AG08395 (cell line): ENCODE measurements around the gene VASH1.

Experiments used
- DNase-seq: peaks from one replicate; pipeline ENCODE4 v3.0.0; 2012; ENCODE audit warnings: mixed read lengths, low spot score

The VASH1 gene

DNA sequence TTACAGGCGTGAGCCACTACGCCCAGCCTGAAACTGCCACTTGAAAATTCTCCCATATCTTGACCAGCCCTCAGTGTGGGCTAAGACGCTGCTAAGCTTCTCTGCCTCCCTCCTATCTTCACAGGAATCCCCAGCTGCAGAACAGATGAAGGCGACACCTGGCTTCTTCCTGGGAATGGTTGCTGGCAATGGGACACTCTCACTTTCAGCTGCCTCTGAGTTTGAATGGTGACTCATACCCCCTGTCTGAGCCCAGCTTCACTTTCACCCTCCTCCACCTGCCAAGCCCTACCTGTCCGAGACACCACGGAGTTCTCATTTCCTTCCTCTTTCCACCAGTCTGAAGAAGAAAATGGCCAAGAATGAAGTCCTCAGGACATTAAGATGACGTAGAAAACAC lies 18.3 kb upstream of the VASH1 start:
- no peak for DNase-seq

DNA sequence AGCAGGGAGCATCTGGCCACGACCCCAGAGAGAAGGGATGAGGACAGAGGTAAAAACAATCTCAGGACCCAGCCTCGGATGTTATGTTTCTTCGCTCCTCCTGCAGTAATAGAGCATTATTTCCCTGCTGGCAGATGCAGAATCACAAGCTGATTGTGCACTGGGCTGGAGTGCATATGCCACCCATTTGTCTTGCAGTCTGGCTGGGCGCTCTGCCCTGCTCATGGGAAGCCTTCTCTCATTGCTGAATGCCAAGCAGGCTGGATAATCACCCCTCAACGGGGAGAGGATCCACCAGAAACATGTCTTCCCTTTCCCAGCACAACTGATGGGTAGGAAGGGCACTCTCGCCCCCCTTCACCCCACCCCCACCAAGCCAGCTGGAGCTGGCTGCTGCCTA lies 8.5 kb upstream of the VASH1 start:
- no peak for DNase-seq

DNA sequence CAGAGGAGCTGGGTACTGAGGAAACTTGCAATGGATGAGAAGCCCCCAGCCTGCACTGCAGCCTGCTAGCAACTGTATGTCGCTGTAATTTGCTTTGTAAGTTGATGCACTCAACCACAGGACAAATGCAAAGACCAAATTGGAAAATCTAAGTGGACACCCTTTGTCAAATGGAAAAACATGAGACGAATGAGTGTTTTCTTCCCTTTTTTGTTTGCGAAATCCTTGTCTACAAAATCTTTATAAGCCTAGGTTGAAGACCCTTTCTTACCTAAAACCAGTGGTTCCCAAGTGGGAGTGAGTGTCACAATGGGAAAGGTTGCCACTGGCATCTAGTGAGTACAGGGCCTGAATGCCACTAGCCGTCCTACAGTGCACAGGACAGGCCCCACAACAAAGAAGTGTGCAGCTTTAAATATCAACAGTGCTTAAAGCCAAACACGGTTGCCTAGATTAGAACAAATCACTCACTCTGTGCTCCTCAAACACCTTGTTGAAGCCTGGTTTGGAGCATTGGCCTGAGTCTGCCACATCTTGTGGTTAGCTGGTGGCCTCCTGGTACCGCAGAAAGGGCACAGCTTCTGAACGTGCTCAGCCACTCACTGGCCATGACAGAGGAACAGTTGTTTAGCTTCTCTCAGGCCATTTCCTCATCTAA lies 7.6 kb upstream of the VASH1 start:
- no peak for DNase-seq

DNA sequence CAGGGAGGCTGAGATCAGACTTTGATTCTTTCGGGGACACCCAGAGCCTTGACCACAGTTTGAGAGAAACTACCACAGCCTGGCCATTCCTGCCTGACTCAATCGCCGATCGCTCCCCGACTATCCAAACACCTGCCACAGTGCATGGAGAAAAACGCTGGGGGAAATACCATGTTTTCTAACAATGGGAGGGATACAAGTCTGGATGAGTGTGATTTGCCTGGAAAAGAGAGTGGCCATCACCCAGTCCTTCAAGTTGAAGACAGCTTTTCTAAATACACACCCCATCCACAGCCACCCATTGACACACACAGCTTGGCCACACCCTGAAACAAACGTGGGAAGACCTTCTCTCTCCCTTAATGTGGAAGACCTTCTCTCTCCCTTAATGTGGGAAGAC lies 6.7 kb upstream of the VASH1 start:
- no peak for DNase-seq

DNA sequence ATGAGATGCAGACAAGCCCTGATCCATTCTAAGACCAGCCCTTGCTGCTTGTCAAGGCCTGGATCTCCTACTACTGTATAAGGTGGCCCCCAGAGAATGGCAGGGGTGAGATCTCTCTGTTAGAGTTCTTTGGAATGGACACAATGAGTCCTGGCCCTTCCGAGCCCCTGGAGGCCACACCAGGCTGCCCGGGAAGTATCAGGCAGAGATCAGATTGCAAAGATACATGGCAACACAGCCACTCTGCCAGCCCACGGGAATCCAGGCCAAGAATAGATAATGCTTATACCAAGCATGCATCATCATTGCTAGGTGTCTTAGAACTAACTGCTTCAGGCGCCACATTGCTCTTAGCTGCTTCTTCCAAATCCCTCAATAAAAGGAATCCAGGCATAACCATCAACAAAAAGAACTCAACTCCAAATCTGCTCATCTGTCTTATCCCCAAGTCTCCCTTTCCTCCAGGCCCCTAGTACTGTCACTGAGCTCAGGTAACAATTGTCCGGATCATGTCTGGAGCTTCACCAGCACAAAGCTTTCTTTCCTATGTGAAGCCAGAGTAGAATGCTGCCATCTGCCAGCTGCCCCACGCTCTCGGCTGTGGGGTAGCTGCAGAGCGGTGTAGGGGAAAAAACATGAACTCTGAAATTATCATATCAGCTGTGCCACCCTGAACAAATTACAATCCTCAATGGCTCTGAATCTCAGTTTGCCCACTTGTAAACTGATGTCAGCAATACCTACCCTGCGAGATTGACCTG lies 5.5 kb upstream of the VASH1 start:
- DNase-seq: no peak

DNA sequence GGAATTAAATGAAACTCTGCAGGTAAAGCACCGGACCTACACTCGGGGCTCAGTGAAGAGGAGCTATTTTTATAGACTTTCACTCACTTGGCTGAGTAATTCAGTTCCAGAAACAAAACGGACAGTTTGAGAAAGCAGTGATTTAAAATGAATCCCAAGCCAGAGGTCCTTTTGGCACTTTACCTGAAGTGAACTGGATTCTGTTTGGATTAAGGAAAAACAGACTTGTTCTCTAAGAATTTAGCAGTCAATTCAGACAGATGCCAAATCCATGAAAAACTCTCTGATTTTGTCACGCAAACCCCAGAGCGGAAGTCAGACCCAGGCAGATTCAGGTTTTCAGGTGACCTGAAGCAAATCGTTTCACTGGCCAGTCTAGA lies 4.9 kb upstream of the VASH1 start:
- no peak for DNase-seq

DNA sequence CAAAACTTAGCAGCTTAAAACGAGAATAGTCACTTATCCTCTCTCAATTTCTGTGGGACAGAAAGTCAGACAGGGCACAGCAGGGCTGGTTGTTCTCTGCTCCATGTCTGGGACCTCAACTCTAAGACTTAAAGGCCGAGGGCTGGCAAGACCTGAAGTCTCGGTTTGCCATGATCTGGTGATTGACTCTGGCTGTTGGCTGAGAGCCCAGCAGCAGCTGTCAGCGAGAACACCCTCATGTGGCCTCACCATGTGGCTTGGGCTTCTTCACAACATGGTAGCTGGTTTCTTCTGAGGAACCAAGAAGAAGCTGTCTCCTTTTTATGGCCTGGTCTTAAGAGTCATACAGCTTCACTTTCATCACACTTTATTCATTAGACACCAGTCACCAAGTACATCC lies 1.7 kb upstream of the VASH1 start:
- no peak for DNase-seq

DNA sequence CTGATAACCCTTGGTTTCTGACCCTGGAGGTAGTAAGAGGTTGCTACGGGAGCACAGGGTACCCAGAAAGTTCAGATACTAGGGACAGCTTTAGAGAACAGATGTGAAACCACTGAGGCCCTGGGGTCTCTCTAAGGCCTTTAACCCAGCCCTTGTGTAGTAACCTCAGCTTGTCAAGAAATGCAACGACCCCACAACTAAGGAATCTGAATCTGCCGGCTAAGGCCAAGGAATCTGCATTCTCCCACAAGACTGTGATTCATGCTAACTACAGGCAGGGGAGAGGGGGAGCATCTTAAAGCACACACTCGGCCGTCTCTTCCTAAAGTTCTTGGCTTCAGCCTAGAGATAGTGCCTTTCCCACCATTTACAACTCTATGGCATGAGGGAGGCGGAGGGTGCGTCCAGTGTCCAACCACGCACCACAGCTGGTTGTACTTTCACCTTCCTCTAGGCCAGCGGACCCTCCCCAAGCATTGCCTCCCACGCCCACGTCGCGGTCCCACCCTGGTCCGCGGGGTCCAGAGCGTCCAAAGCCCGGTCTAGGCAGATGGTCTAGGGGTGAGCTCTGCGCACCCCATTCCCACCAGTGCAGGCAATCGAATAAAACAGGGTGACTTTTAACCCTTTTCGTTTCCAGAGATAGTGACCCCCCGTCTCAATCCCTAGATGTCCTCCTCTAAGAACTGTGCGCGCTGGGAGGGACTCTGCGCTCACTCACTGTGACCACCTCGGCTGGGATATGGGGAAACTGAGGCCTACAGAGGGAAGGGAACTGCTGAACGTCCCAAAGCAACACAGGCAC lies 735 bp upstream of the VASH1 start:
- DNase-seq: no peak

DNA sequence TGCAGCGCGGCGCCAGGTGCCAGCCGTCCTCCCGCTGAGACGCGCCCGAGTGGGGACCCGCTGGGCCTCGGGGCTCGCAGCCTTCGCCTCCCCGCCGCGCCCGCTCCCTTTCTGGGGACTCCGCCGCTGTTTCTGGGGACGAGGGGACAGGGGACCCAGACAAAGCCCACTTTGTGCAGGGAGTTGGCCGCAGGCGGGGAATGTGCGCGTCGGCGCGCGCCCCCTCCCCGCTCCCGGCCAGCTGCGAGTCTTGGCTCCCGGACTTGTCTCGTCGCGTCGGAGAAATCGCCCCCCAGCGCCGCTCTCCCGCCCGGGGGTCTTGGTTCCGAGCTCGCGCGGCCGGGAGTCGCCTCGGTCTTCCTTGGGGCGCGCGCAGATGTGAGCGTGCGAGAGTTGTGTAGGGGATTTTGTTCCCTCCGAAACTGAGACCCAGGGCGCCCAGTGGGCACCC lies 717 bp downstream of the VASH1 start:
- DNase-seq: no peak

DNA sequence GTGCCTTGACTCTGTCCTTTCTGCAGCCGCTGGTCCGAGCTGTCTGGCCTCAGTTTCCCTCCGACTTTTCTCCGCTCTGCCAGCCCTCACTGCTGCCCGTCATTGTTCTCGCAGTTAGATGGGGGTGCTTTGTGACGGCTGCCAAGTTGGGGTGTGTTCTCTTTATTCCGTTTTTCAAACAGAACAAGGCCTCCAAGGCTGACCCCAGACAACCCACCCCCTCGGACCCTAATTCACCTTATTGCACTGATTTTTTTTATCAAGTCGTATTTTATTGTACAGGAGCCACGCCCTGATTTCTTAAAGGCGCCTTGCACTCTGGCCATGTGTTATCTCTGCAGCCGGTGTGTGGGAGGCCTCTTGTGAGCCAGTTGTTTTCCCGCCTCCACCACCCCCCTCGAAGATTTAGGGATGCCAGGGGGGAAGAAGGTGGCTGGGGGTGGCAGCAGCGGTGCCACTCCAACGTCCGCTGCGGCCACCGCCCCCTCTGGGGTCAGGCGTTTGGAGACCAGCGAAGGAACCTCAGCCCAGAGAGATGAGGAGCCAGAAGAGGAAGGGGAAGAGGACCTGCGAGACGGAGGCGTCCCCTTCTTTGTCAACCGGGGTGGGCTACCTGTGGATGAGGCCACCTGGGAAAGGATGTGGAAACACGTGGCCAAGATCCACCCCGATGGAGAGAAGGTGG lies 1.3 kb downstream of the VASH1 start:
- no peak for DNase-seq

DNA sequence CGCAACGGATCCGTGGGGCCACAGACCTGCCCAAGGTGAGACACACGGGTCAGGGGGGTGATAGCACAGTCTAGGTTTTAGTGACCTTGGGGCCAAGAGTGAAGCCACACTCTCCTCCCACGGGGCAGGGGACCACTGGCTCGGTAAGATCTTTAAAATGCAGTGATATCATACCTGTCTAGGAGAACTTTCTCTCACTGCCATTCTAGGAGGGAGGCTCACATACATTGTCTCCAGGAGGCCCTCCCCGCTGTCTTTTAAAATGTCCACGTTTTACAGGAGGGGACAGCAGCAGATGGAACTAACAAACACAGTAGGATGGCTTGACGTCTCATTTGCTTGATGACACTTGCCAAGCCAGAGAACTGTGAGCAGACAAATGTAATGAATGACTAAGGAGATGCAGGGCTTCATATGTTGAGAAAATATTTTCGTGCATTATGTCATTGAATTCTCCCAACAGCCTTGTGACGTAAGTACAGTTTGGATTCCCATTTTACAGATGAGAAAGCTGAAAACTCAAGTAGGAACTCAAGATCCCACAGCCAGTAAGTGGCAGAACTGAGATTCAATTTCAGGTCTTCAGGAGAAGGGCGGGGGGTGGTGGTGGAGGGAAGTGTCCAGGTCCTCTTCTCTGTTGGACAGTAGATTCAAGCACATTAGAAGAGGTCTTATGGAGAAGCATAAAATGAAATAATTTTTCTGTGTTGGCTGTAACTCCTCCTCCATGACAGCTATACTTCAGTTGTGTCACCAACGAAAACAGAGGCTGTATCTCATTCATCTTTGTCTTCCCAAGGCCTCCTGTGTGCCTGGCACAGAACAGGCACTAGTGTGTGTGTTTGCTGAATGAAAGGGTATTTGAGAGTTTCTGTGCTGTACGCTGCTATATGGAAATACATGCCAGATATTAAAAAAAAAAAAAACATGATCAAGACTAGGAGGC lies 2.1 kb downstream of the VASH1 start:
- DNase-seq: no peak

DNA sequence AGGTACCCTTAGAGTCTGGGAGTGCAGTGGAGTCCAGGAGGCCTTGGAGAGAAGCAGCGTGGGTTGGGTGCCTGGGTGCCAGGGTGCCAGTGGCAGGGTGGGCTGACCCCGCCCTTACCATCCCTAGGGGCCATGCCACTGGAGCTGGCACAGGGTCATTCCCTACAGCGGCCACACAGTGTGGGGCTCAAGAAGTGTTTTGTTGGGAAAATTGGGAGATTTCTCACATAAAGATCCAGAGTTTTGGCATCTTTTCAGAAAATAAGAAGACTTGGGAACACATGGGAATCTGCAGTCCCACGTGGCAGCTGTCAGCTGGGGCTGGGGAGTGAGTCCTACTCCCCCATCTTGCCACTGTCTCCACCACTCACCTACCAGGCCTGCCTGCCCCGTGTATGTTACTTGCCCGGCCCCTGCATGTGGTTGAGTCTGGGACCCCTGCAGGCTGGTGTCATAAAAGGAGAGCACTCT lies 4.2 kb downstream of the VASH1 start:
- DNase-seq: no peak

DNA sequence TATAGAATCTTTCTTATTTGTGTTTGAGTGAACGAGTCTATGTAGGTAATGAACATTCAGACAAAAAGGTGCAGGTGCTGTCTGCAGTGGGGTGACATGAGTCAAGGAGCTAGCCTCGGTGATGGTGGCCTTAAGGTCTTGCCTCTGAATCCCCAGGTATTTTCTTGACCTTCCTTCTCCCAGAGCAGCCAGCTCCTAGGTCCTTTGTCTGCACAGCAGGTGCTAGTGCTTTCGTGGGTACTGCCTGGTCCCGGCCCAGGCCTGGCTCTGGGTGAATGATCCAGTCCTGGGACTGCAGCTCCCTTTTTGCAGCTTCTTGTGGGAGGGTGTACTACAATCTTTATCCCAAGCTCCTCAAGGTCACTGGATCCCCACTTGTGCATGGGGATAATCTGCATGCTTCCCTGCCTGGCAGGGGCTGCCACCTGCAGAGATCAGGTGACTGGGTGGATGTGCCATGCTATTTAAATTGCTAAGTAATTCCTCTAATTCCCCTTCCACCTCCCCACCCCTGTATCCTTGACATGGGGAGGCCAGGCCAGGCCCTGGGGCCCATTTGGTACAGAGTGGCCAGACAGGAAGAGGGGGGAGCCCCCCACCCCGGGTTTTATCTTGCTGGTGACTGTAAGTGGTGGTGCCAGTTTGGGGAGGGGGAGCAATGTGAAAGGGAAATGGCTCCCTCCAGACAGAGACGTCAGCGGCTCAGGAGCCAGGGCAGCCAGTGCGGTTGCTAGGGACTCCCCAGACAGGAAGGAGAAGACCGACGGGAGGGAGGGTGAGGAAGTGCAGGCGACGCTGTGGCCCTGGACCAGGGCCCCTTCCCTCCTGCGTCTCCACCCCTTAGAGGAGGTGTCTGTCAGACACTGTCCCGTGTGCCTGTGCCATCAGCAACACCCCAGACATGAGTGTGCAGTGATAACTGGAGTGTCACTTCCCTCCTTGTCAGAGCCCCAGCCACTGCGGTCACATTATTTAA lies 6.7 kb downstream of the VASH1 start:
- DNase-seq: no peak

DNA sequence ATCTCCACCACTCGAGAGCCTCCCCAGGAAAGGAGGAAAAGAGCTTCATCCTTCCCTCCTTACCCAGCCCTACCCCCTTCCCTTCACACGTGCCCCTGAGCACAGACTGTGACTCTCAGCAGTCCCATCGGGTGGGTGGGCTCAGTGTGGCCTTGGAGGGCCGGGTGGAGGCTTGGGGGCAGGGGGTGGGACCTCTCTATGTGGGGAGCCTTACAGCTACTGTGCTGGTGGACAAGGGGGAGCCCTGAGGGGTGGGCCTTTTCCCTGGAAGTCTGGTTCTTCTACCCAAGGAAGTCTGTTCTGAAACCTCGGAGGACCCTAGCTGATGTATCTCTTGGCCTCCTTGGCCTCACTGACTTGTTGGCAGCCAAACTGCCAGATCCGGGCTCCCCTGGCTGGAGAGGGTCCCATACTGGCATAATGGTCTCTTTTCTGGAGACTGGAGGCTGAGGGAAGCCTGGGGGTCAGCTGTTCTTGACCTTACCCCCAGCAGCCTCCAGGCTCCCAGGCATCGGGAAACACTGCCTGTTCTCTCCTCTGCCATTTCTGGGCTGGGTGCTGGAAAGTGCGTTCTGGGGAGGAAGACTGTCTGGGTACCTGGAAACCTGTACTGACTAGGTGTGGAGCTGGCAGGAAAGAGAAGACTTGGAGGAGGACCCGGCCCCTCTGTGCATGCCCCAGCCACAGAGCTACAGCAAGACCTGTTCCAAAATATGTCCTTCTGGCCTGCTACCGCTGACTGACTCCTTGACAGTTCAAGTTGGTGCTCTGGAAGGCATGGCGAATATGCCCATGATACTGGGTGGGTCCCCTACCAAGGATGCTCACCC lies 7.6 kb downstream of the VASH1 start:
- DNase-seq: no peak

DNA sequence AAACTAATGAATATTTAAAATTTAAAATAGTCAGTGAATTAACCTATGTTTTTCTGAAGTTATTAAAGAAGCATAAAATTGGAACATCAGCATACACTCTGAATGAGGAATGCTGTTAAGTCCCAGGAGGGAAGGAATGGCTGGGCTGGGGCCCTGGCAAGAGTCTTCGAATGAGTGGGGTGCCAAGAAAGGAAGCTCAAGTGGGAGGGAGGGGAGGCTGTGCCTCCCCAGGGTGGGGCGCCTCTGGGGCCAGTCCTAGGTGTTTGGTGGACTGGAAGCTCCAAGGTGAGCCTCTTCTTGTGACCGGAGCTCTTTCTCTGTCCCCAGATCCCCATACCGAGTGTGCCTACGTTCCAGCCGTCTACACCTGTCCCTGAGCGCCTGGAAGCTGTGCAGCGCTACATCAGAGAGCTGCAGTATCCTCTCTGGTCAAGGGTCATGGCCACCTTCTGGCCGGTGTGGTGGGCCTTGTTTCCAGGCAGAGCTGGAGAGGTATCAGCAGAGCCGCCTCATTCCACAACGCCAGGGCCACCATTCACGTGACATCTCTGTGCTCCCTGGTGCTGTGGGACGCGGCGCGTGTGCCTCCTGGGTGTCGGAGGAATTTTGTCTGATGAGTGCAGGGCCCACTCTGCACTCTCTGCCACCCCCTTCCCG lies 8.5 kb downstream of the VASH1 start:
- DNase-seq: no peak

DNA sequence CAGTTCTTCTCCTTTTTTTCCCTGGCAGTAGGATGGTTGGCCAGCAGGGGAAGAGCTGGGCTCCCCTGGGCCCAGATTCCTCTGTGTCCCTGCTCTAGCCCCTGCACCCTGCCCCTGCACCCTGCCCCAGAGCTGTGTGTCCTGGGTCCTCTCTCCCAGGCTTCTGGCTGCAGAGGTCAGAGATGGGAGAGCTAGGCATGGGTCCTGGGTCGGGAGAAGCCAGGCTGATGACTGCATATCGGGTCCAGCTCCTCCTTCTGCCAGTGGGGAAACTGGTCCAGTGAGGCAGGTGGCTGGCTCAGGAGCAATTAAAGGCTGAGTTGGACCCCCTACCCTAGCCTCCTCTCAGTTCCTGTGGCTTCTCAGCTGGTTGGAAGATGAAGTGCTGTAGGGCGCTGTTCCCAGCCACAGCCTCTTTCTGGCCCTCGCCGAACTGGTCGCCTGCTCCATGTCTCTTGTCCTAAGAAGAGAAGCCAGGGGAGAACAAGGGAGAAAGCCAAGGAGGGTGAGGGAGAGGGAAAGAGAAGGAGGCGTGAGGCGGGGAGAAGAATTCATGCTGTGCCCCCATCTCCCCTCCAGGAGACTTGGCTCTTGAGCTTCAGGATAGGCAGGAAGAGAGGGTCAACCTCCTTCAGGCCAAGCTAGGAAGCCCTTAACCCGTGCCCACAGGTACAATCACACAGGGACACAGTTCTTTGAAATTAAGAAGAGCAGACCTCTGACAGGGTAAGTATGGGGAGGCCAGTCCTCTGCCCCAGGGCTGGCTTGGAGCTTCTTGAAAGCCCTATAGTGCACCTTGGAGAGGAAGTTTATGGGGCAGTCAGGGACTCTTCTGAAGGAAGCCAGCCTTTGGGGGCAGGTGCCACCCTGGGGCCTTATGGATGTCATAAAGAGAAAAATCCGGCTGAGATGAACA lies 9.5 kb downstream of the VASH1 start:
- no peak for DNase-seq

DNA sequence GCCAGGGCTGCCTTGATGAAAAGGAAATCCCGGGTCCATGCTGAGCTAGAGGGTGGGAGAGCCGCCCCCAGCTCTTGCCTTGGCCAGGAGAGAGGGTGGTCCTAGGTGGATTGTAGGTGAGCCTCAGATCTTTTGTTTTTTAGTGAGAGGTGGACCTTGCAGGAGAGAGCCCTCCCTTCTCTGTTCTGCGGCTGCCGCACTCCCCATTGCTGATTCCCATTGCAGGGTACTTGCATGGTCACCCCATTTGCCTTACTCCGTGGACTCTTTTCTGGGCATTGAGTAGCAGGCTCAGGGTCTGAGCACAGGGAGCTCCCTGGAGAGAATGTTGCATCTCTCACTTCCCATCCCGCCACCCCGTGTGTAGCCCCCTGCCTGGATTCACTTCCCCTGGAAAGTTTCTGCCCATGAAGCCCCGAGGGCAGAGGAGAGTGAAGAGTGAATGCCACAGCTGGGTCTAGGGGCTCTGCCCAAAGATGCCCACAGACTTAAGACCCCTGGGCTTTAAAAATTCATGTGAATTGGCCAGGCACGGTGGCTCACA lies 10.2 kb downstream of the VASH1 start:
- DNase-seq: no peak
